Activated naive CD4-positive, alpha-beta T cell treated with anti-CD3 and anti-CD28 coated beads, Interleukin-2, amount 50 U/mL, for 24 hours (primary cell): Measurements from ENCODE around the gene NFATC2.

Experiments
- H3K27ac Mint-ChIP-seq: one replicate; pipeline ENCODE4 v1.8.0; 2021; ENCODE audit warnings: mild to moderate bottlenecking, mixed read lengths
- H3K27me3 Mint-ChIP-seq: one replicate; pipeline ENCODE4 v1.8.0; 2021; ENCODE audit warnings: mixed read lengths
- H3K36me3 Mint-ChIP-seq: one replicate; pipeline ENCODE4 v1.8.0; 2021; ENCODE audit warnings: mixed read lengths
- H3K4me1 Mint-ChIP-seq: one replicate; pipeline ENCODE4 v1.8.0; 2021; ENCODE audit warnings: mixed read lengths
- H3K4me3 Mint-ChIP-seq: one replicate; pipeline ENCODE4 v1.8.0; 2021; ENCODE audit warnings: mild to moderate bottlenecking, mixed read lengths
- H3K9me3 Mint-ChIP-seq: one replicate; pipeline ENCODE4 v1.8.0; 2021; ENCODE audit warnings: mixed read lengths

The NFATC2 gene

DNA sequence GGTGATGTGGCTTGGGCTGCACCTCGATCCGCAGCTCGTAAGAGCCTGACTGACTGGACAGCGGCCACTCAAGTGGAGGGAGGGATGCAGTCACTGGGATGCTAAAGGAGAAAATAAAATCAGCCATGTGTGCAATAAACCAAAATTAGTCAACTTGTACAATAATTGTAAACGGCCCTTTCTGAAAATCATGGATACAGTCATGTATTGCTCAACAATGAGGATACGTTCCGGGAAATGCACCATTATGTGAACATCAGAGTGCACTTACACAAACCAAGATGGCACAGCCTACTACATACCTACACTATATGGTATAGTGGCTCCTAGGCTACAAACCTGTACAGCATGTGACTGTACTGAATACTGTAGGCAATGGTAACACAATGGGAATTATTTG is 25.7 kb downstream of the NFATC2 start:
- no peak overlapping the region for H3K4me3 Mint-ChIP-seq
- no peaks in the 10 kb centered on the region for H3K27me3 Mint-ChIP-seq
- H3K4me1 Mint-ChIP-seq, result peaks cover 72% of the 10 kb centered on the region
- no peak overlapping the region for H3K27ac Mint-ChIP-seq
- peaks cover 42% of the 10 kb centered on the region for H3K36me3 Mint-ChIP-seq
- no peaks in the 10 kb centered on the region for H3K9me3 Mint-ChIP-seq

DNA sequence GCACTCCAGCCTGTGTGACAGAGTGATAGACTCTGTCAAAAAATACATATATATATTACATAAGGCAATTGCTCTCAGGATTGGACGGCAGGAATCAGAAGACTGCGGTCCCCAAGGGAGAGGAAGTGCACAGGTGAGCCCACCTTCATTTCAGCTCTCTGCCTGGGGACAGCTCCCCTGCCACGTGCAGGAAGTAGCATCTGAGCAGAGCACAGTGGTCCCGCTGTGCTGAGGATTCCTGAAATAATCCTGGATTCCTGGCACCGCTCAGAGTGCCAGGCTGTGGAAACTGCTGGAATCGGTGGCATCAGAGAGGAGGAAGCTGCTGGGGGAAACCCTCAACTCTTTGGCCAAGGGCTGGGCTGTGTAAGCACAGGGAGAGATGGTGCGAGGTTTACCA is 27.7 kb downstream of the NFATC2 start:
- H3K4me3 Mint-ChIP-seq, result no peak overlapping the region
- H3K9me3 Mint-ChIP-seq, result no peaks in the 10 kb centered on the region
- H3K27me3 Mint-ChIP-seq, result no peaks in the 10 kb centered on the region
- peaks cover 79% of the 10 kb centered on the region for H3K4me1 Mint-ChIP-seq
- peaks cover 45% of the 10 kb centered on the region for H3K36me3 Mint-ChIP-seq
- peak overlapping the region; percentile 5 for H3K27ac Mint-ChIP-seq

GRCh38 chr20:51514249-51514648 is 28.3 kb downstream of the NFATC2 start:
- no peaks in the 10 kb centered on the region for H3K27me3 Mint-ChIP-seq
- peak overlapping the region; percentile 48 for H3K27ac Mint-ChIP-seq
- H3K36me3 Mint-ChIP-seq, result peaks cover 48% of the 10 kb centered on the region
- H3K9me3 Mint-ChIP-seq, result no peaks in the 10 kb centered on the region
- H3K4me3 Mint-ChIP-seq, result peak overlapping the region; percentile 5
- H3K4me1 Mint-ChIP-seq, result peaks cover 85% of the 10 kb centered on the region

DNA sequence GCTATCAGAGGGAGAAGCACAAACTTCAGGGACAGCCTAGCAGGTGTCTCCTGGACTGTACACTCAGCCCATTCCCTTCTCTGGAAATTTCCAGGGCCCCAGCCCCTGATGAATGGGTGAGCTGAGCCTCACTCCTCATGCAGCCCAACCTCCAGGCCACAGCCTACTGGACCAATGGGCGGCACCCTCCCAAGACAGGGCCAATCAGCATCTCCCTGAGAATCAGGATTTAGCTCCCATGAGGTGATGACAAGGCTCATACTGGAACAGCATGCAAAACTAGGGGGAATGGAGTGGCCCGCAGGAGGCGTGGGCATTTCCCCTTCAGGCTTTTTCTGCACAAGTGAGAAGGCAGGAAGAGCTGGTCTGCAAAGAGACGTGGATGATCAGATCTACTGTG is 29.0 kb downstream of the NFATC2 start:
- peak overlapping the region; percentile 77 for H3K27ac Mint-ChIP-seq
- peaks cover 89% of the 10 kb centered on the region for H3K4me1 Mint-ChIP-seq
- peaks cover 51% of the 10 kb centered on the region for H3K36me3 Mint-ChIP-seq
- no peaks in the 10 kb centered on the region for H3K9me3 Mint-ChIP-seq
- no peaks in the 10 kb centered on the region for H3K27me3 Mint-ChIP-seq
- no peak overlapping the region for H3K4me3 Mint-ChIP-seq

GRCh38 chr20:51512645-51513044 is 29.9 kb downstream of the NFATC2 start:
- peaks cover 89% of the 10 kb centered on the region for H3K4me1 Mint-ChIP-seq
- H3K9me3 Mint-ChIP-seq, result no peaks in the 10 kb centered on the region
- H3K4me3 Mint-ChIP-seq, result peak overlapping the region; percentile 58
- no peaks in the 10 kb centered on the region for H3K27me3 Mint-ChIP-seq
- peaks cover 45% of the 10 kb centered on the region for H3K36me3 Mint-ChIP-seq
- H3K27ac Mint-ChIP-seq, result peak overlapping the region; percentile 66

- H3K27ac Mint-ChIP-seq, result peak overlapping the region; percentile 66
- H3K36me3 Mint-ChIP-seq, result peaks cover 46% of the 10 kb centered on the region
- peak overlapping the region; percentile 58 for H3K4me3 Mint-ChIP-seq
- no peaks in the 10 kb centered on the region for H3K27me3 Mint-ChIP-seq
- no peaks in the 10 kb centered on the region for H3K9me3 Mint-ChIP-seq
- peaks cover 90% of the 10 kb centered on the region for H3K4me1 Mint-ChIP-seq
Observed at GRCh38 chr20:51511861-51512619, 30.5 kb downstream of the NFATC2 start.

DNA sequence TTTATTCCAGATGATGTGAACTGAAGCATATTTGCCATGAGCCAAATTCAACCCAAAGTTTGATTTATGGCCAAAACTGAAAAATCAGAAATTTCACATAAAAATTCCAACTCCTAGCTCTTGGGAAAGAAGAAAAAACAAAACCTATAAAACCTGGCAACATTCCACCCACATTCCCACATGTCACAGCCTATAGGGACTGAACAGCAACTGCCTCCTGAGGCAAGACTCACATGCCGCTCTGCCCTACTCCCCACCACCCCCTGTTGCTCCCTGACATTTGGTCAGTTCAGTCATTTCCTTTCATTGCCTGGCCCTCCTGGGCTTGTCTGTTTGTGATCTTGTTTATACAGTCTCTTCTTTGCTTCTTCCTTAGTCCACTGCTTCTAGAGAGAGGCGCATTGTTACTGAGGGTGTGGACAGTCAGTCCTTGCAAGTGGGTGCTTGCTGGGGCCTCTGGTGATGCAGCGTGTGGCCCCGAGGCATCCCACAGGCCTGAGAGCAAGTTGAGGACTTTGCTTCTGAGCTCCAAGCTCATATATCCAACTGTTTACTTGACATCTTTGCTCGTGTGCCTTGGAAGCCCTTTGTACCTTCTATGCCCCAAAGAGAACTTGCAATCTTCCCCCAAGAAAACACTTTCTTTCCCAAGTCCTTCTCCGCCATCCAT is 31.4 kb downstream of the NFATC2 start:
- Mint-ChIP-seq H3K9me3 (no peaks in the 10 kb centered on the region), H3K27me3 (no peaks in the 10 kb centered on the region), H3K4me1 (peaks cover 86% of the 10 kb centered on the region), H3K4me3 (peak overlapping the region; percentile 58), H3K36me3 (peaks cover 38% of the 10 kb centered on the region), H3K27ac (peak overlapping the region; percentile 66)

DNA sequence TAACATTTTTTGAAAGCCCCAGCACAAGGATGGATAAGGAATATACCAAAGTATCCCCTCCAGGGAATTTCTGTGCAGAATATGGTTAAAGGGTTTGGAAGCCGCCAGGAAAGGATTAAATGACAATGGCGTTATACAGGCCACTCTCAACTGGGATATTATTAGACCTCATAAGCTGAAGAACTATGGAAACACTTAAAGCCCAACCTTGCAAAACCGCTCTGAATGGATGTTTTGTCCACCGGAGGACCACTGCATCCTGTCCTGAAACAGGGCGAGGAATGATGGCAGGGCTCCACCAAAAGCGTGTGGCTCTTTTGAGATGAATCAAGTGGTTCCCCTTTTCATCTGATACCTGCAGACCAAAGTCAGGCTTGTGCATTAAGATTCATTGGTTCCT is 32.4 kb downstream of the NFATC2 start:
- H3K27ac Mint-ChIP-seq, result no peak overlapping the region
- H3K4me3 Mint-ChIP-seq, result no peak overlapping the region
- H3K36me3 Mint-ChIP-seq, result peaks cover 34% of the 10 kb centered on the region
- H3K9me3 Mint-ChIP-seq, result no peaks in the 10 kb centered on the region
- H3K4me1 Mint-ChIP-seq, result peaks cover 86% of the 10 kb centered on the region
- H3K27me3 Mint-ChIP-seq, result no peaks in the 10 kb centered on the region

GRCh38 chr20:51509208-51509607 is 33.3 kb downstream of the NFATC2 start:
- H3K27ac Mint-ChIP-seq, result peak overlapping the region; percentile 79
- H3K4me3 Mint-ChIP-seq, result peak overlapping the region; percentile 23
- H3K27me3 Mint-ChIP-seq, result no peaks in the 10 kb centered on the region
- H3K9me3 Mint-ChIP-seq, result no peaks in the 10 kb centered on the region
- peaks cover 83% of the 10 kb centered on the region for H3K4me1 Mint-ChIP-seq
- H3K36me3 Mint-ChIP-seq, result peaks cover 29% of the 10 kb centered on the region

- peak overlapping the region; percentile 65 for H3K27ac Mint-ChIP-seq
- peaks cover 79% of the 10 kb centered on the region for H3K4me1 Mint-ChIP-seq
- H3K36me3 Mint-ChIP-seq, result peaks cover 27% of the 10 kb centered on the region
- H3K27me3 Mint-ChIP-seq, result no peaks in the 10 kb centered on the region
- H3K4me3 Mint-ChIP-seq, result no peak overlapping the region
- H3K9me3 Mint-ChIP-seq, result no peaks in the 10 kb centered on the region
Observed at GRCh38 chr20:51508780-51509179, 33.7 kb downstream of the NFATC2 start.

DNA sequence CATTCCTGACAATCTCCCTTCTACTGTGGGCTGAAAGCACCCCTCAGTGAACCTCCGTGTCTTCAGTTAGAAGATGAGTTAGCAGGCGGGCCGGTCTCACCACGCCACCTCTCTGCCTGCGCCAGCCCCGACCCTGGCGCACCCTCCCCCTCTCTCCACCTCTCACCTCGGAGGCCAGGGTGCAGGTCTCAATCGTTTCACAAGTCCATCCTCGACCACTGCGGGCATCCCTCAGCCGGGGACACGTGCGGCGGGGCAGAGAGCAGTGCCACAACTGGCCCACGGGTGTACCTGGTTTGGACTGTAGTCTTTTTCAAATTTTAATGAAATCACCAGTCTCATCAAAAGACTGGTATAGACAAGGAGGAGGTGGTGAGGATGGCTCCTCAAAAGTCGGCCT is 34.4 kb downstream of the NFATC2 start:
- Mint-ChIP-seq H3K4me3 (no peak overlapping the region), H3K27ac (no peak overlapping the region), H3K27me3 (no peaks in the 10 kb centered on the region), H3K4me1 (peaks cover 79% of the 10 kb centered on the region), H3K9me3 (no peaks in the 10 kb centered on the region), H3K36me3 (peaks cover 25% of the 10 kb centered on the region)

DNA sequence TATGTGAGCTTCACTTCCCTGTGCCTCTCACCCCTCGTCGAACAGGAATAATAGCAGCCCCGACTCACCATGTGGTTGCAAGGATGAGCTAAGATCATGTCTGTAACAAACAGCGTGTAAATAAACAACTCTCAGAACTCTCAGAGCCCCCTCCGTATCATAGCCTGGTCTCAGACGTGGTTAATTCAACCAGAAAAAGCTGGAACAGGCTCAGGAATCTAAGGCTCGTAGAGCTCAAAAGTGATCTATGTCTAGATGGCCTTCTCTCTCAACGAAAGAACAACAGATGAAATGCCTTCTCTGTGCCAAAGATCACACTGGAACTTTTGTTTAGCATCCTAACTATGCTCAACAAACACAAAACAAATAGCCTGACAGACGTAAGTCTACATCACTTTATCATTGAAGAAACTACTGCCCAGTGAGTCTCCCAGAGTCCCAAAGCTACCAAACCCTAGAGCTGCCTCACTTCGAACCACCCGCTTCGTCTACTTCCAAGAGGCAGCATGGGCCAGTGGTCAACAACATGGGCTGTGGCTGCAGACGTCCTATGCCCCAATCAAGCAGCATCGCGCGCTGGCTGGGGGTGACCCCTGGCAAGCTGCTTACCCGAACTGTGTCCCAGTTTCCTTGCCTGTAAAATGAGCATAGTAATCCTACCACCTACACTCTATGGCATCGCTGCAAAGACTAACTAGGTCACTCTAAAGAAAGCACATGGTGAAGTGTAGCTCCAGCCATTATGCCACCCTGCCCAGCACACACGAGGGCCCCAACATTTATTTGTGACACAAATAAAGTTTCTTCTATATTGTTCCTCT is 35.1 kb downstream of the NFATC2 start:
- H3K36me3 Mint-ChIP-seq, result peaks cover 25% of the 10 kb centered on the region
- peaks cover 79% of the 10 kb centered on the region for H3K4me1 Mint-ChIP-seq
- peak overlapping the region; percentile 51 for H3K27ac Mint-ChIP-seq
- no peaks in the 10 kb centered on the region for H3K9me3 Mint-ChIP-seq
- H3K4me3 Mint-ChIP-seq, result no peak overlapping the region
- H3K27me3 Mint-ChIP-seq, result no peaks in the 10 kb centered on the region

GRCh38 chr20:51506527-51507215 is 35.8 kb downstream of the NFATC2 start:
- Mint-ChIP-seq H3K27me3 (no peaks in the 10 kb centered on the region), H3K9me3 (no peaks in the 10 kb centered on the region)

DNA sequence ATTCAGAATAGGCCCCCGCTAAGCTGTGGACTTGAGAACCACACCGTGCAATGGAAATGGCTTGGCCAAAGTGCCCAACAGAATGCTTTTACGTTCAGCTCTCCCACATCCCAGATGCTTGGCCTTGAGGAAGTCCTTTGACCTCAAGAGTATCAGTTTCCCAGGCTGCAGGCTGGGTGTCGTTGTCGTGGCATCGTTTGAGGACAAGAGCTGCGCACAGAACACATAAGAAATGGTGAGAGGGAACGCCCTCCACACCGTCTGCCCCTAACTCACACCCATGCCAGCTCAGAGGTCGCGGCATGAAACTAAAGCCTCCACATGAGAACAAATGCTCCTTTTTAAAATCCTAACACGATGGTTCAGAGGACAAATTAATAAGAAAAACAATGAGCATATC is 37.0 kb downstream of the NFATC2 start:
- Mint-ChIP-seq H3K27ac (no peak overlapping the region), H3K4me3 (no peak overlapping the region), H3K36me3 (peaks cover 10% of the 10 kb centered on the region), H3K9me3 (no peaks in the 10 kb centered on the region), H3K27me3 (no peaks in the 10 kb centered on the region), H3K4me1 (peaks cover 79% of the 10 kb centered on the region)

More at GRCh38 chr20:51506527-51507215, 35.8 kb downstream of the NFATC2 start:
- H3K4me3 Mint-ChIP-seq, result no peak overlapping the region
- peaks cover 19% of the 10 kb centered on the region for H3K36me3 Mint-ChIP-seq
- H3K27ac Mint-ChIP-seq, result no peak overlapping the region
- H3K4me1 Mint-ChIP-seq, result peaks cover 79% of the 10 kb centered on the region

- H3K4me1 Mint-ChIP-seq, result peaks cover 80% of the 10 kb centered on the region
Observed at GRCh38 chr20:51503376-51503775, 39.1 kb downstream of the NFATC2 start.

More at GRCh38 chr20:51503376-51503775, 39.1 kb downstream of the NFATC2 start:
- Mint-ChIP-seq H3K4me3 (no peak overlapping the region), H3K9me3 (peaks cover 6% of the 10 kb centered on the region), H3K27me3 (no peaks in the 10 kb centered on the region), H3K36me3 (peaks cover 10% of the 10 kb centered on the region), H3K27ac (no peak overlapping the region)
